H9 (cell line): Measurements from ENCODE around the gene SMIM21. TPM values are rescaled to one million over a fixed set of nuclear protein-coding genes. Genes with fewer than 3 reads are reported as not detected.

Experiments used
- DNase-seq: peaks from one replicate; pipeline ENCODE4 v3.0.0-alpha.2; 2017
- H2AFZ ChIP-seq: one replicate; pipeline ENCODE4 v1.6.1; 2013; ENCODE audit warnings: mild to moderate bottlenecking, low read length, control low read depth, moderate library complexity
- H2AK5ac ChIP-seq: 2 replicates; pipeline ENCODE4 v1.6.1; 2013; ENCODE audit warnings: low read length, control low read depth, mixed read lengths; ENCODE audit not compliant: insufficient read length
- H2BK120ac ChIP-seq: one replicate; pipeline ENCODE4 v1.6.1; 2013; ENCODE audit warnings: low read depth, mild to moderate bottlenecking, low read length, control low read depth, inconsistent platforms; ENCODE audit not compliant: poor library complexity, severe bottlenecking
- H2BK12ac ChIP-seq: 2 replicates; pipeline ENCODE4 v1.6.1; 2013; ENCODE audit warnings: low read length, control low read depth, mixed read lengths, low read depth; ENCODE audit not compliant: insufficient read length
- H2BK15ac ChIP-seq: 2 replicates; pipeline ENCODE4 v1.6.1; 2013; ENCODE audit warnings: low read depth, low read length, control low read depth
- H2BK20ac ChIP-seq: one replicate; pipeline ENCODE4 v1.6.1; 2013; ENCODE audit warnings: low read depth, mild to moderate bottlenecking, low read length, control low read depth, inconsistent platforms; ENCODE audit not compliant: poor library complexity, severe bottlenecking
- H2BK5ac ChIP-seq: 2 replicates; pipeline ENCODE4 v1.6.1; 2013; ENCODE audit warnings: low read length, control low read depth, mixed read lengths; ENCODE audit not compliant: insufficient read length
- H3K14ac ChIP-seq: 2 replicates; pipeline ENCODE4 v1.6.1; 2013; ENCODE audit warnings: low read length, control low read depth; ENCODE audit not compliant: insufficient read depth
- H3K18ac ChIP-seq: 2 replicates; pipeline ENCODE4 v1.6.1; 2013; ENCODE audit warnings: low read depth, mild to moderate bottlenecking, mixed read lengths, low read length, control low read depth; ENCODE audit not compliant: insufficient read length
- H3K23ac ChIP-seq: 2 replicates; pipeline ENCODE4 v1.6.1; 2013; ENCODE audit warnings: low read length, control low read depth, mixed read lengths, low read depth; ENCODE audit not compliant: insufficient read length
- H3K23me2 ChIP-seq: 2 replicates; pipeline ENCODE4 v1.6.1; 2013; ENCODE audit warnings: low read depth, mild to moderate bottlenecking, mixed read lengths, low read length, control low read depth; ENCODE audit not compliant: insufficient read length, poor library complexity, severe bottlenecking
- H3K27ac ChIP-seq: 2 replicates; pipeline ENCODE4 v1.5.1; 2013; ENCODE audit warnings: low read length, control low read depth, mixed read lengths, low read depth; ENCODE audit not compliant: insufficient read length
- H3K27me3 ChIP-seq: 2 replicates; pipeline ENCODE4 v1.6.1; 2013; ENCODE audit warnings: low read length, control low read depth, inconsistent platforms; ENCODE audit not compliant: insufficient read depth
- H3K4ac ChIP-seq: 2 replicates; pipeline ENCODE4 v1.6.1; 2013; ENCODE audit warnings: low read depth, mild to moderate bottlenecking, control low read depth, inconsistent platforms, low read length, moderate library complexity
- H3K4me1 ChIP-seq: 2 replicates; pipeline ENCODE4 v1.6.1; 2013; ENCODE audit warnings: low read length, control low read depth, inconsistent platforms; ENCODE audit not compliant: insufficient read depth
- H3K4me2 ChIP-seq: 2 replicates; pipeline ENCODE4 v1.6.1; 2013; ENCODE audit warnings: low read length, control low read depth, mixed read lengths; ENCODE audit not compliant: insufficient read length, insufficient read depth
- H3K56ac ChIP-seq: 2 replicates; pipeline ENCODE4 v1.6.1; 2013; ENCODE audit warnings: low read depth, mild to moderate bottlenecking, mixed read lengths, low read length, control low read depth; ENCODE audit not compliant: insufficient read length
- H3K79me1 ChIP-seq: 2 replicates; pipeline ENCODE4 v1.6.1; 2013; ENCODE audit warnings: low read depth, mild to moderate bottlenecking, moderate library complexity, low read length, control low read depth, inconsistent platforms; ENCODE audit not compliant: insufficient read depth, poor library complexity, severe bottlenecking
- H3K79me2 ChIP-seq: 2 replicates; pipeline ENCODE4 v1.6.1; 2013; ENCODE audit warnings: low read length, control low read depth, inconsistent platforms; ENCODE audit not compliant: insufficient read depth
- H3K9ac ChIP-seq: 2 replicates; pipeline ENCODE4 v1.6.1; 2013; ENCODE audit warnings: low read length, control low read depth, mixed read lengths; ENCODE audit not compliant: insufficient read length; ENCODE audit errors: extremely low read depth
- H3K9me3 ChIP-seq: one replicate; pipeline ENCODE4 v1.6.1; 2013; ENCODE audit warnings: low read depth, low read length, inconsistent platforms; ENCODE audit not compliant: control insufficient read depth
- H3T11ph ChIP-seq: one replicate; pipeline ENCODE4 v1.6.1; 2013; ENCODE audit warnings: mild to moderate bottlenecking, low read length, control low read depth, inconsistent platforms
- H4K20me1 ChIP-seq: one replicate; pipeline ENCODE4 v1.6.1; 2013; ENCODE audit not compliant: control insufficient read depth, insufficient read length, insufficient read depth
- H4K5ac ChIP-seq: 2 replicates; pipeline ENCODE4 v1.6.1; 2013; ENCODE audit warnings: low read depth, mild to moderate bottlenecking, mixed read lengths, low read length, control low read depth; ENCODE audit not compliant: insufficient read length
- H4K8ac ChIP-seq: replicated peaks from 2 replicates; pipeline ENCODE4 v1.6.1; 2013; ENCODE audit warnings: low read length, control low read depth, mixed read lengths, low read depth; ENCODE audit not compliant: insufficient read length
- H4K91ac ChIP-seq: 2 replicates; pipeline ENCODE4 v1.6.1; 2013; ENCODE audit warnings: low read depth, mild to moderate bottlenecking, moderate library complexity, mixed read lengths, low read length, control low read depth; ENCODE audit not compliant: insufficient read length
- H3K27ac Mint-ChIP-seq, 3 experiments: 2 replicates in 2 of 3; 3 replicates in 1 of 3; pipeline ENCODE4 v1.8.0; 2020 to 2021; ENCODE audit warnings: mixed read lengths in 3 of 3, mild to moderate bottlenecking in 1 of 3, moderate library complexity in 1 of 3
- H3K27me3 Mint-ChIP-seq: 2 replicates; pipeline ENCODE4 v1.8.0; 2021; ENCODE audit warnings: low read depth, mild to moderate bottlenecking, moderate library complexity, mixed read lengths
- H3K36me3 Mint-ChIP-seq, 3 experiments: 2 replicates in 2 of 3; 3 replicates in 1 of 3; pipeline ENCODE4 v1.8.0; 2020 to 2021; ENCODE audit warnings: low read depth in 3 of 3, mixed read lengths in 3 of 3; ENCODE audit not compliant: insufficient read depth in 1 of 3
- H3K4me1 Mint-ChIP-seq, 2 experiments: 2 replicates each; pipeline ENCODE4 v1.8.0; 2020; ENCODE audit warnings: mixed read lengths in 2 of 2
- H3K4me3 Mint-ChIP-seq, 2 experiments: 2 replicates in 1 of 2; 3 replicates in 1 of 2; pipeline ENCODE4 v1.8.0; 2020 to 2021; ENCODE audit warnings: mild to moderate bottlenecking in 2 of 2, mixed read lengths in 2 of 2, moderate library complexity in 1 of 2
- H3K9me3 Mint-ChIP-seq, 2 experiments: 2 replicates in 1 of 2; 3 replicates in 1 of 2; pipeline ENCODE4 v1.8.0; 2020; ENCODE audit warnings: mild to moderate bottlenecking in 2 of 2, mixed read lengths in 2 of 2, moderate library complexity in 1 of 2
- CTCF ChIP-seq: fragments of 200-600 bp; sonication (generic); conservative IDR thresholded peaks from 3 replicates; pipeline ENCODE4 v1.8.0; 2021; ENCODE audit warnings: antibody characterized with exemption, mild to moderate bottlenecking
- WGBS: extraction: QIAGEN DNeasy Blood & Tissue Kit; methylation state at CpG from one replicate; pipeline ENCODE4 v1.1.7; 2013; ENCODE audit warnings: missing lambda C conversion rate, low lambda C conversion rate, mixed read lengths; ENCODE audit not compliant: insufficient read length; ENCODE audit errors: extremely low coverage; 5-methylcytosine and 5-hydroxymethylcytosine counted together
- total RNA-seq: library from RNA; stranded (reverse); gene quantifications from 2 replicates; pipeline ENCODE4 v1.2.1, GENCODE V29; 2021

SMIM21 gene
- total RNA-seq, 1 experiment from 2014 or later = not detected

DNA sequence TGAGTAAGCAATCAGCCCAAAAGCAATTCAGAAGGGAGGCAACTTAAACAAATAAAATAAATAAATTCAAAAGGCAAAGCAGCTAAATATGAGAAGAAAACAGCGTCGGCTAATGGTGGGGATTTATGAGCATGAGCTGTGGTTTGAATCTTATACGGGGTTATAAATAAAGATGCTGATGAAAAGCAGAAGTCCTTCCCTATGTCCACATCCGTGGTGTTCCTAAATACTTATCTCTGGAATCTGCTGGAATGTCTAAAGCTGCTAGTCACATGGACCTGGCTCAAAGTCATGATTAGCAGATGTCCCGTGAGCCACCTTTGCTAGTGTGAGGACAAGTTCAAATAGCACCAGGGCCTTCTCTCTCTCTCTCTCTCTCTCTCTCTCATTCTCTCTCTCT lies 33.8 kb downstream of the SMIM21 start:
- Histone ChIP-seq H2BK5ac (no peak overlapping the region), H3T11ph (no peak overlapping the region), H3K4ac (no peak overlapping the region), H3K27me3 (no peaks in the 10 kb centered on the region), H3K4me1 (no peaks in the 10 kb centered on the region), H3K79me1 (no peaks in the 10 kb centered on the region), H3K18ac (no peak overlapping the region), H3K9ac (no peak overlapping the region), H3K79me2 (no peaks in the 10 kb centered on the region), H3K27ac (no peak overlapping the region), H4K20me1 (no peaks in the 10 kb centered on the region), H2BK20ac (no peak overlapping the region), H3K23me2 (no peaks in the 10 kb centered on the region), H2AK5ac (no peak overlapping the region), H4K5ac (no peak overlapping the region), H3K23ac (no peak overlapping the region), H2AFZ (no peak overlapping the region), H2BK12ac (no peak overlapping the region), H3K9me3 (no peaks in the 10 kb centered on the region), H2BK15ac (no peak overlapping the region), H3K4me2 (no peak overlapping the region), H4K91ac (no peak overlapping the region), H4K8ac (no peak overlapping the region), H3K56ac (no peak overlapping the region), H2BK120ac (no peak overlapping the region), H3K14ac (no peak overlapping the region)
- Mint-ChIP-seq H3K27ac (no peak overlapping the region), H3K9me3 (no peaks in the 10 kb centered on the region), H3K36me3 (no peaks in the 10 kb centered on the region; a peak in 1 of 7 replicates), H3K4me1 (peaks cover 0 to 3% of the 10 kb centered on the region in 2 experiments; a peak in 2 of 4 replicates), H3K4me3 (no peak overlapping the region), H3K27me3 (no peaks in the 10 kb centered on the region; the same call in none of the 2 replicates)
- no peak for TF ChIP-seq CTCF
- no peak for DNase-seq
- WGBS = no CpG with 5 or more reads among the region's 5 CpGs
